Nephron progenitor cell (in vitro differentiated cells): ENCODE data around the gene ODAD4.
A peak's percentile ranks its signal among the peaks of the same experiment; 100 is the strongest.

ENCODE experiments used
- DNase-seq: peaks from one replicate; pipeline ENCODE4 v3.0.0; 2021
- H3K27ac Mint-ChIP-seq: 2 replicates; pipeline ENCODE4 v1.8.0; 2021; ENCODE audit warnings: mild to moderate bottlenecking, moderate library complexity, mixed read lengths
- H3K27me3 Mint-ChIP-seq: 2 replicates; pipeline ENCODE4 v1.8.0; 2021; ENCODE audit warnings: mild to moderate bottlenecking, low read depth, mixed read lengths; ENCODE audit not compliant: poor library complexity
- H3K36me3 Mint-ChIP-seq: 2 replicates; pipeline ENCODE4 v1.8.0; 2021; ENCODE audit warnings: low read depth, mixed read lengths
- H3K4me1 Mint-ChIP-seq: 2 replicates; pipeline ENCODE4 v1.8.0; 2021; ENCODE audit warnings: mixed read lengths
- H3K4me3 Mint-ChIP-seq: 2 replicates; pipeline ENCODE4 v1.8.0; 2021; ENCODE audit warnings: mild to moderate bottlenecking, moderate library complexity, mixed read lengths
- H3K9me3 Mint-ChIP-seq: 2 replicates; pipeline ENCODE4 v1.8.0; 2021; ENCODE audit warnings: mild to moderate bottlenecking, moderate library complexity, mixed read lengths
- TF ChIP-seq, protein P1 (sequence below): fragments of 200-600 bp; sonication (generic); IDR thresholded peaks from 2 replicates; pipeline ENCODE4 v1.5.0; 2021; ENCODE audit warnings: antibody characterized with exemption

The ODAD4 gene

DNA sequence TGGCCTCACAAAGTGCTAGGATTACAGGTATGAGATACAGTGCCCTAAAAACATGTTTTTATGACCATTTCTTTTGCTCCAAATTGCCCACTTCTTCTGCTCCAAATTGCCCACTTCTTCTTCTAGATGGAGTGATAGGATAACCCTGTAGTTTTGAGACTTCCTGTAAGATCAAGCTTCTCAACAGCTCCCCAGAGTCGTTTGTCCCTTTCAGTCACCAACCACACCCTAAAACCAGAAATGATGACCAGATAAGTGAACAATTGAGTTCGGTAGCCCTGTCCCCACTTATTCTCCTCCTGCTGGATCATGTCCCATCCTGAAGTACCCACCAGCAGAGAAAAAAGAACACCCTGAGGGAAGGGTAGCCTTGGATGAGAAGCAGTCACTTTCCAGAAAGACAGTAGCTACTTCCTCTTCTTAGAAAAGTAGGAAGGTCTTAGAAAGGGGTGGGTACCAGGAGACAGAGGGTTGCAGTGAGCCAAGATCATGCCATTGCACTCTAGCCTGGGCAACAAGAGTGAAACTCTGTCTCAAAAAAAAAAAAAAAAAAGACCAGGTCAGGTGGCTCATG, 2.5 kb downstream of the ODAD4 start:
- Mint-ChIP-seq H3K9me3 (no peaks in the 10 kb centered on the region), H3K4me3 (peak overlapping the region; percentile 16), H3K4me1 (peaks cover 33% of the 10 kb centered on the region), H3K27ac (no peak overlapping the region), H3K36me3 (peaks cover 4% of the 10 kb centered on the region), H3K27me3 (peaks cover 4% of the 10 kb centered on the region)
- TF ChIP-seq, protein P1, sequence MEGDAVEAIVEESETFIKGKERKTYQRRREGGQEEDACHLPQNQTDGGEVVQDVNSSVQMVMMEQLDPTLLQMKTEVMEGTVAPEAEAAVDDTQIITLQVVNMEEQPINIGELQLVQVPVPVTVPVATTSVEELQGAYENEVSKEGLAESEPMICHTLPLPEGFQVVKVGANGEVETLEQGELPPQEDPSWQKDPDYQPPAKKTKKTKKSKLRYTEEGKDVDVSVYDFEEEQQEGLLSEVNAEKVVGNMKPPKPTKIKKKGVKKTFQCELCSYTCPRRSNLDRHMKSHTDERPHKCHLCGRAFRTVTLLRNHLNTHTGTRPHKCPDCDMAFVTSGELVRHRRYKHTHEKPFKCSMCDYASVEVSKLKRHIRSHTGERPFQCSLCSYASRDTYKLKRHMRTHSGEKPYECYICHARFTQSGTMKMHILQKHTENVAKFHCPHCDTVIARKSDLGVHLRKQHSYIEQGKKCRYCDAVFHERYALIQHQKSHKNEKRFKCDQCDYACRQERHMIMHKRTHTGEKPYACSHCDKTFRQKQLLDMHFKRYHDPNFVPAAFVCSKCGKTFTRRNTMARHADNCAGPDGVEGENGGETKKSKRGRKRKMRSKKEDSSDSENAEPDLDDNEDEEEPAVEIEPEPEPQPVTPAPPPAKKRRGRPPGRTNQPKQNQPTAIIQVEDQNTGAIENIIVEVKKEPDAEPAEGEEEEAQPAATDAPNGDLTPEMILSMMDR: no peak
- DNase-seq: no peak

DNA sequence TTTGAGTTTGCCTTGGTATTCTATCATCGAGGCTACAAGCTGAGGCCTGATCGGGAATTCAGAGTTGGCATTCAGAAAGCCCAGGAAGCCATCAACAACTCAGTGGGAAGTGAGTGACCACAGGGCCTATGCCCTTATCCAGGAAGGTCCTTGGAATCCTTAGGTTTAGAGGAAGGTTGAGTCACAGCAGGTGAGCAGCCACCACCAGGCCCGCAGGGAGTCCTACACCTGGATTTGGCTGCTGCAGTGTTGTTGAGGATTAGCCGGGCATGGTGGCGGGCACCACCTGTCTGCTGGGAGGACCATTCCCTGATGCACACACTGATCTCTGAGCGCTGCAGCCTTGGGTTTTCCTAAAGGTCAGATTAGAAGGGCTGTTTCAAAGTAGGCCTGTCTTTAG, 5.2 kb downstream of the ODAD4 start:
- Mint-ChIP-seq H3K27me3 (peaks cover 4% of the 10 kb centered on the region), H3K4me3 (no peak overlapping the region), H3K9me3 (no peaks in the 10 kb centered on the region), H3K36me3 (peaks cover 4% of the 10 kb centered on the region), H3K27ac (no peak overlapping the region), H3K4me1 (peaks cover 29% of the 10 kb centered on the region)
- TF ChIP-seq, protein P1: no peak
- no peak for DNase-seq

DNA sequence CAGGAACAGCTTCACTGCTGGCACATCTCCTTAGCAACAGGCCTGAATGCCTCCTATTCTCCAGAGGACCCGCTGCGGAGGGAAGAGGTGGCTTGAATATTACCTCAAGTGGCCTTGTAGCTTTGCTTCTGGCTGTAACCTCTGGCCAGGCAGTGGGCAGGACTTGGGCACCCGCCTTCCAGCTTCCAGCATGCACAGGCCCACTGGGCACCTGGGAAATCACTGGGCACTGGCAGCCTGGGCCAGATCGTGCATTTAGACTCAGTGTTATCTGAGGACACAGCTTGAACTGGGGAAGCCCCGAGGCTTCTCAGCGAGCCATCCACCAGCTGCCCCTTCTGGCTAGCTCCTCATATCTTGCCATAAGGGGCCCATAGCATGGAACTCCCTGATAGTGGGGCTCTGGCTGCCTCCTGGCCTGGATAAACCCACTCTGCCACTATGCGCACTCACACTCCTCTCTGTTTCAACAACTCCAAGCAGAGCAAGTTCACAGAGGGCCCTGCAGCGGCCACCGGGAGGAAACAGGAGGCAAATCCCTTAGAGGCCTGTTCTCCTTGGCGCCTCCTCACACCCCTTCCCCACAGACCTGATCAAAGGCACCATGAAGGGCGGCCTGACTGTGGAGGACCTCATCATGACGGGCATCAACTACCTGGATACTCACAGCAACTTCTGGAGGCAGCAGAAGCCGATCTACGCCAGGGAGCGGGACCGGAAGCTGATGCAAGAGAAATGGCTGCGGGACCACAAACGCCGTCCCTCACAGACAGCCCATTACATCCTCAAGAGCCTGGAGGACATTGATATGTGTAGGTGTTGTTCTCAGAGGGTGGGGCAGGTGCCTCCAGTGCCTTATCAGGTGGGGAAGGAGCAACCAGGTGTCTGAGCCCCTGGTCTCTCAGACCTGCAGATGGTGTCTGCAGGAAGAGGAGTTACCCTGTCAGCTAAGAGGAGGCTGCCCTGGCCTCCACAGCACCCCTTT, 7.8 kb downstream of the ODAD4 start:
- Mint-ChIP-seq H3K36me3 (peaks cover 4% of the 10 kb centered on the region), H3K27me3 (peaks cover 2% of the 10 kb centered on the region), H3K27ac (no peak overlapping the region), H3K4me1 (peaks cover 23% of the 10 kb centered on the region), H3K4me3 (no peak overlapping the region), H3K9me3 (no peaks in the 10 kb centered on the region)
- TF ChIP-seq, protein P1: no peak
- DNase-seq: no peak

DNA sequence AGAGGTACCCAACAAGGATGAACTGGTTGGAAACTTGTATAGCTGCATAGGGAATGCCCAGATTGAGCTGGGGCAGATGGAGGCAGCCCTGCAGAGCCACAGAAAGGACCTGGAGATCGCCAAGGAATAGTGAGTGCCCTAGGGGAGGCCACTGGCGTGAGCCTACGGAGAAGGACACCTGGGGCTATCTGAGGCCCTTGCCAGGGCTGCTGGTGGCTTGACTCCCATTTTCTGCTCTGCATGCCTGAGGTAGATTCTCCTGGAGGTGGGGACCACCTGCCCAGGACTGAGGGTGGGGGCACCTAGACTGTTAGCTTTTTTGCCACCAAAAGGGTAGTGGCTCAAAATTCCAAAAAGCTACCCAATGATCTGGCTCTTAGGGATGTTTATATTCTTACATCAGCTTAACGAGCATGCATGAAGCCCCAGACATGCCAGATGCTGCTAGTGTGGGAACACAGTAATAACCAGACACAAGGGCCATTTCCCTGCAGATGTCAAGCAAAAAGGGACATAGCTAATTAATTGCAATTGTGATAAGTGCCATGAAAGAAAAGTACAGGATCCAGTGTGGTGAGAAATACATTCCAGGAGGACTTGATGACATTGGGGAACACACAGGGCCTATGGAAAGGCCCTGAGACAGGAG, 8.8 kb downstream of the ODAD4 start:
- Mint-ChIP-seq H3K36me3 (peaks cover 4% of the 10 kb centered on the region), H3K27me3 (peaks cover 3% of the 10 kb centered on the region), H3K4me1 (peaks cover 23% of the 10 kb centered on the region), H3K9me3 (no peaks in the 10 kb centered on the region), H3K4me3 (no peak overlapping the region), H3K27ac (no peak overlapping the region)
- no peak for DNase-seq
- TF ChIP-seq, protein P1: no peak

DNA sequence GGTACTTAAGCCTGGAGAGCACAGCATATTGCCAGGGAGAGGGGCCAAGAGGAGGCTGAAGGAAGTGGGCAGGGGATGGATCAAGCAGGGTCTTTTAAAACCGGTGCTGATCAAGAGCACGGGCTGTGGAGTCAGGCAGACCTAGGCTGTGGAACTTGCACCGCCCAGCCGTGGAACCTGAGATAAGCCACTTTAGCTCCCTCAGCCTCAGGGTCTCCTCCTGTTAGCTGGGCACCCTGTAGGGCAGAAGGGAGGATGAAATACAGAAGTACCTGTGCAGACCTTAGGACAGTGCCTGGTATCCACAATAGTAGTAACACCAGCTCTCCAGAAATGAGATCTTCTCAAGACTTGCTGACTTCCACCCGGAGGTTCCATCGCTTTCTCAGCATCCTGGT, 9.3 kb downstream of the ODAD4 start:
- Mint-ChIP-seq H3K9me3 (no peaks in the 10 kb centered on the region), H3K36me3 (peaks cover 4% of the 10 kb centered on the region), H3K27ac (no peak overlapping the region), H3K4me1 (peaks cover 23% of the 10 kb centered on the region), H3K27me3 (peaks cover 3% of the 10 kb centered on the region), H3K4me3 (no peak overlapping the region)
- TF ChIP-seq, protein P1: no peak
- no peak for DNase-seq
